ENCODE data around the gene TLL2.

The TLL2 gene

GRCh38 chr10:96507044-96507443 lies 6.7 kb downstream of the TLL2 start:
- no peak for DNase-seq (ENCODE audit: low read depth in 2 of 2)

DNA sequence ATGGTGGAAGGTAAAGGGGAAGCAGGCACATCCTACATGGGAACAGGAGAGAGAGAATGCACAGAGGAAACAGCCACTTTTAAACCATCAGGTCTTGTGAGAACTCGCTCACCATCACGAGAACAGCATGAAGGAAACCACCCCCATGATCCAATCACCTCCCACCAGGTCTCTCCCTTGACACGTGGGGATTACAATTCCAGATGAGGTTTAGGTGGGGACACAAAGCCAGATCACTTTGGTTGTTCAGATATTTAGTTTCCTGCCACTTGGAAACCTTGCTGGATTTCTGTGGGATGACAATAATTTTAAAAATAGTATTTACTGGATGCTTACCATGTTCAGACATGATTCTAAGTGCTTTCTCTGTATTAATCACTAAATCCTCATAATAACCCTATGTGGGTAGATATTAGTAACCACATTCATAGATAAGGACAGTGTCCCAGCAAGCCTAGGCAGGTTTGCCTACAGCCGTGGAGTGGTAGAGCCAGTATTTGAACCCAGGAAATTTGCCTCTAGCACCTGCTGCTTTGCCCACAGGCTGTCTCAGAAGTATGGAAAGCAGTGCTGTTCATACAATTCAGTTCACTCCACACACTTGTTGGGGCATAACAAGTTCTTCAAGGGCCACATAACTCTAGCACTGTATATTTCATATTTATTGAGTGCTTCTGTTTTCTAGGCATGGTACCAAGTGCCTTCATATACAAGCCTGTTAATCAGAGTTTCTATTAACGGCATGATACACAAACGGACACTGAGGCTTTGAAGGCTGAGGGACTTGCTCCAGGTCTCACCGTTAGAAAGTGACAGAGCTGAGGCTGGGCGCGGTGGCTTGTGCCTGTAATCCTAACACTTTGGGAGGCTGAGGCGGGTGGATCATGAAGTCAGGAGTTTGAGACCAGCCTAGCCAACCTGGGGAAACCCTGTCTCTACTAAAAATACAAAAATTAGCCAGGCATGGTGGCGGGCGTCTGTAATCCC lies 8.3 kb downstream of the TLL2 start:
- no peak for DNase-seq (ENCODE audit: low read depth in 2 of 2)

DNA sequence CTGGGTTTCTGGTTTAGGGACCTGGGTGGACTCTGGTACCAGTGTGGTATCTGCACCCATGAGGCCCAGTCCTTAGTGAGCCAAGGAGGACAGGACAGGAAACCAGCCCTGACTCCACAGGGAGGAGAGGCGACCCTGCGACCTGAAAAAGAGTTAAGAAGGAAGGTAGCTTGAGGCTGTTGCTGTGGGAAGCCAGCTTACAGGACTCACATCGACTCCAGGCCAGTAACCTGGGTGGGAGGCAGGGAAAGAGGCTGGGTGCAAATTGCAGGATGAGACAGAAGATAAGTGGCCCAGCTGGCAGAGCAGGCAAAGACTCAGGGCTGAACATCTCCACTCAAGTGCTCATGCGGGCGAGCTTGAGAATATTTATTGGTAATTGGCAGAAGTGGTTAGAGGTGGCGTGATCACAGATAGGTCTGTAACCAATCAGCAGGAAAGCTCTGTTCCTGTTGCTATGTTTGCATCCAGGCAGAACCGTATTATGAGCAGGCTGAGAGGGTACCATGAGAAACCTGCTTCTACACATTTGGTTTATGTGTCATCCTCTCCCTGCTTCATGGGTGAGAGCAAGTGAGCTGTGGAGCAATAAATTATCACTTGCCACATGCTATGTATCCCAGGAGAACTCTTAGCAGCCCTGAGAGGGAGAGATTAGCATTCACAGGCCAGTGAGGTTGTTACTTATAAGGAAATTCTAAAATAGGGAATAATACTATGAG lies 11.0 kb downstream of the TLL2 start:
- DNase-seq (ENCODE audit: low read depth in 2 of 2), result no peak

GRCh38 chr10:96501985-96502384 lies 11.7 kb downstream of the TLL2 start:
- DNase-seq (ENCODE audit: low read depth in 2 of 2), result no peak

DNA sequence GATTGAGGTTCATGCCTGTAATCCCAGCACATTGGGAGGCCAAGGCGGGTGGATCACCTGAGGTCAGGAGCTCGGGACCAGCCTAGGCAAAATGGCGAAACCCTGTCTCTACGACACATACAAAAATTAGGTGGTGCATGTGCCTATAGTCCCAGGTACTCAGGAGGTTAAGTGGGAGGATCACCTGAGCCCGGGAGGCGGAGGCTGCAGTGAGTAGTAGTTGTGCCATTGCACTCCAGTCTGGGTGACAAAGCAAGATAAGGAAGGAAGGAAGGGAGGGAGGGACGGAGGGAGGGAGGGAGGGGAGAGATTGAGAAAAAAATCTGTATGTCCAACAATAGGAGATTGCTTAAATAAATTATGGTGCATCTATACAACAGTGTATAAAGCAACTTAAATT lies 13.2 kb downstream of the TLL2 start:
- DNase-seq (ENCODE audit: low read depth in 2 of 2), result no peak

DNA sequence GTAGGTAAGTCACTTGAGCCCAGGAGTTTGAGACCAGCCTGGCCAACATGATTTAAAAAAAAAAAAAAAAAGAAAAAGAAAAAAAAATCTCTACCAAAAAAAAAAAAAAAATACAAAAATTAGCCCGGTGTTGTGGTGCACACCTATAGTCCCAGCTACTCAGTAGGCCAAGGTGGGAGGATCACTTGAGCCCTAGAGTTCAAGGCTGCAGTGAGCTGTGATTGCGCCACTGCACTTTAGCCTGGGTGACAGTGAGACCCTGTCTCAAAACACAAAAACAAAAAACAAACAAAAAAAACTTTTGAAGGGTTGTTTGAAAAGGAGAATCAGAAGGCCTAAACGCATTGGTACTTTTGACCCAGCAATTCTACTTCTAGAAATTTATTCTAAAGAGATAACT lies 13.7 kb downstream of the TLL2 start:
- DNase-seq (ENCODE audit: low read depth in 2 of 2), result no peak

- DNase-seq (ENCODE audit: low read depth in 2 of 2), result no peak
These were observed 16.3 kb downstream of the TLL2 start for GRCh38 chr10:96497391-96497790.

DNA sequence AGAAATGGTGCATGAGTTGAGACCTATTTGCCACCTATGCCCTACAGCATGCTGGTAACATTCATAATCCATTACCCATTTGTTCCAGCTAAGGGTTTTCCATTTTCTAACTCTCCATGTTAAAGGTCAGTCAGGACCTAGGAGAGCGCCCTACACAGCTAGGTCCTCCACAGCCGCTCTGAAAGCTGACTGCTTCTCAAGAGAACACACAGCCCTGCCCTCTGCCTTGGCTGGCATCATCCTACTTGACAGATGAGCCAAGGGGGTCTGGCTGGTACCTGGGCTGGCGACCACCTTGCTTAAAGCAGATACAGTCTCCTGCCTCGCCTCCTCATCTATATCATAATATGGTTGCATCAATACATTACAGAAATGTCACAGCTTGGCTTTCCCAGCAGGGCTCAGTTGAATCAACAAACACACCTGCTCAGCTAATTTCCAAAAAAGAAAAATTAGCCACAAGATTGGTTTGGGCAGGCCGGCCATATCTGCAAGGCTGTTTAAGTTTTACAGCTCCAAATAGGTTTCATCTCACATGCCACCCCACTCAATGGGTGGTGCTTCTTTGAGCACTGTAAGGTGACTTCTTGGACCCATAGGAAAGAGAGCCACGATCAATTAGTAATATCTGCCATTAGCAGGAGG lies 17.3 kb downstream of the TLL2 start:
- DNase-seq (ENCODE audit: low read depth in 2 of 2), result no peak

- no peak for DNase-seq (ENCODE audit: low read depth in 2 of 2)
These were observed 18.2 kb downstream of the TLL2 start for GRCh38 chr10:96495544-96495943.

DNA sequence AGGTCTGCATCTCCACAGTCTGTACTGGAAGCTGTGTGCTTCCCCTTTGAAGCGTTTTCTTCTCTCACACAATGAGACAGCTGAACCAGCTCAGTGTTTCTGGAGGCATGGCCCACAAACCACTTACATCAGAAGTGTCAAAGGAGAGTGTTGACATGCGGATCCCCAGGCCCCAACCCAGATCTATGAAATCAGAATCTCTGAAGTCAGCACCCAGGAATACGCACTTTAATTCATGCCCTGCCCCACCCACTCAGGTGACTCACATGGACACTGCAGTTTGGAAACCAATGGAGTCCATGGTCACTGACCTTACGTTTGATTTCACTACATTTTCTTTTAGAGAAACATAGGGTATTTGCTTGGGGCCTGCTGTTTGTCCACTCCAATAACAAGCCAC lies 19.0 kb downstream of the TLL2 start:
- DNase-seq (ENCODE audit: low read depth in 2 of 2), result no peak

- DNase-seq (ENCODE audit: low read depth in 2 of 2), result no peak
These were observed 19.7 kb downstream of the TLL2 start for GRCh38 chr10:96493871-96494525.

- no peak for DNase-seq (ENCODE audit: low read depth in 2 of 2)
These were observed 20.5 kb downstream of the TLL2 start for GRCh38 chr10:96493254-96493653.

- no peak for DNase-seq (ENCODE audit: low read depth in 2 of 2)
These were observed 22.4 kb downstream of the TLL2 start for GRCh38 chr10:96491303-96491702.

GRCh38 chr10:96488161-96488935 lies 25.4 kb downstream of the TLL2 start:
- no peak for DNase-seq (ENCODE audit: low read depth in 2 of 2)

- no peak for DNase-seq (ENCODE audit: low read depth in 2 of 2)
These were observed 30.7 kb downstream of the TLL2 start for GRCh38 chr10:96482815-96483588.

DNA sequence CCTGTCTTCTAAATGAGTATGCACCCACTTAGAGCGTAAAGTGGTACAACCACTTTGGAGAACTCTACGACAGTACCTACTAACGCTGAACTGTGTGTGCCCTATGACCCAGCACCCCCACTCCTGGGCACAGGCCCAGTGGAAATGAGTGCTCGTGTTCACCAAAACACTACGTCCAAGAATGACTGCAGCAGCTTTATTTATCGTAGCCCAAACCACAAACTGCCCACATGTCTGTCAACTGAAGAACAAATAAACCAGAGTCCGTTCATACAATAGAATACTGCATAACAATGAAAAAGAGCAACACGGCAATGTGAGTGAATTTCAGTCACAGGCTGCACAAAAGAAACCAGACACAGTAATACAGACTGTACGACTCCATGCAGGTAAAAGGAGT lies 35.4 kb downstream of the TLL2 start:
- no peak for DNase-seq (ENCODE audit: low read depth in 2 of 2)

- no peak for DNase-seq (ENCODE audit: low read depth in 2 of 2)
These were observed 39.9 kb downstream of the TLL2 start for GRCh38 chr10:96473866-96474265.

DNA sequence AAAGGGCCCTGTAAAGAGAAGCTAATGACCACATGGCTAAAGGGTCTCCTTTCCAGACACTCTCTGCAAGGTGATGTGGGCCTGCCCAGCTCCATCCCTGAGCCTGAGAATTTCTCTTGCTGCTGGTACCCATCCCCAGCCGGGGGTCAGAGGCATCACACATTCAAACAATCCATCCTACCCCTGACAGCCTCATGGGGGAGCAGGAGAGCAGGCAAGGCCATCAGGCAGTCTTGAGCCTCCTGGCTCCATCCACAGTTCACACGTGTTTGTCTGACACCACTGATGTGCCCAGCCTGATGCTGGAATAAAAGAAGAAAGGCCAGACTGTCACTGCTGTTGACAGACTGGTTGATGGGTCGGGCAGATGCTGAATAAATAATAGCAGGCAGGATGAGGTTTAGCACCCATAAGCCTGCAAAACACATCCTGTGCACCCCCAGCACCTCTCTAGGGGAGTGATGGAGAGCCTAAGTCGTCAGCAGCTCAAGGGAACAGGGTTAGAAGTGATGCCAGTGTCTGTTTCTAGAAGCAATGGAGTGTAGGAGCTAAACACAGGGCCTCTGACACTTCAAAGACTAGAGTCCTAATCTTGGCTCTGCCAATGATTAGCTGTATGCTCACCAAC lies 43.5 kb downstream of the TLL2 start:
- peak in 1 of 2 experiments; percentile 11 for DNase-seq (ENCODE audit: low read depth in 2 of 2)

GRCh38 chr10:96468845-96469244 lies 44.9 kb downstream of the TLL2 start:
- no peak for DNase-seq (ENCODE audit: low read depth in 2 of 2)

DNA sequence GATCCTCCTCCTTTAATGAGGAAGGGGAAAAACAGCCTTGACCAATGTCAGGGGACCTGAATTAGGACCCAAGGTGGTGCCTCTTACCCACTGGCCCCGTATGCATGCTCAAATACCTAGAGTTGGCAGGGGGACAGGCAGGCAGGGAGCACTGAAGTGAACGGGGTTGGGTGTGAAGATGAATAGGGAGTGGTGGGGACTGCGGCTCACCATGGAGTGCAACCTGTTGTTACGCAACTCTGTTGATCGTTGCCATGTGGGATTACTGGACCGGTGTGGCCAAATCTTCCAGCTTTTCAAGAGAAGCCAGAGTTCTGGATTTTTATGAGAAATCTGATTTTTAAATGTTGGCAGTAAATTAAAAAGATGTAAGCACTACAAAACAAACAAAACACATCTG lies 48.1 kb downstream of the TLL2 start:
- no peak for DNase-seq (ENCODE audit: low read depth in 2 of 2)
